ENCODE measurements around the gene TCEA2. TPM values are rescaled to one million over a fixed set of nuclear protein-coding genes. Genes with fewer than 3 reads are reported as not detected.
A peak's percentile ranks its signal among the peaks of the same experiment; 100 is the strongest.

The TCEA2 gene
- total and polyA plus RNA-seq, 2 of the 13 experiments (the other 11 are each of a cell fraction or from before 2014, with no cell fraction given) = 28.1 to 33.7 TPM

GRCh38 chr20:64067733-64068307 is 4.8 kb downstream of the TCEA2 start:
- Histone ChIP-seq H3K4me2 (ENCODE audit: low read depth, low read length) (no peak overlapping the region), H3K4me1 (ENCODE audit: insufficient read depth, low read length) (peaks cover 47% of the 10 kb centered on the region), H4K20me1 (ENCODE audit: insufficient read depth, low read length) (peaks cover 4% of the 10 kb centered on the region; the same call in 1 of the 2 replicates), H3K4me3 (replicated peaks in 1 of 3; ENCODE audit: insufficient read depth in 1 of 3, low read depth in 2 of 3, low read length in 3 of 3) (no peak overlapping the region), H3K9ac (ENCODE audit: insufficient read depth, low read depth, low read length) (no peak overlapping the region), H3K27ac (ENCODE audit: extremely low read length, insufficient read depth, low read length) (no peak overlapping the region), H3K36me3 (replicated peaks in 1 of 2; ENCODE audit: control insufficient read depth in 1 of 2, insufficient read depth in 2 of 2, low read length in 2 of 2) (no peaks in the 10 kb centered on the region), H3K9me3 (ENCODE audit: low read length) (no peaks in the 10 kb centered on the region), H3K27me3 (ENCODE audit: control insufficient read depth in 1 of 2, insufficient read depth in 2 of 2, low read length in 2 of 2) (peaks cover 3 to 11% of the 10 kb centered on the region in 2 experiments; a peak in 2 of 5 replicates), H2AFZ (ENCODE audit: low read length) (no peak overlapping the region), H3K79me2 (ENCODE audit: insufficient read depth, low read length) (no peaks in the 10 kb centered on the region)
- 46% methylated on average over 7 of the region's 12 CpGs for WGBS (ENCODE audit: low lambda C conversion rate)
- FAIRE-seq = no peak
- CTCF ChIA-PET (ENCODE audit: low intra/inter-chr PET ratio, low total read pairs) = no interaction called here
- no peak for DNase-seq (ENCODE audit: low spot score)
- in situ Hi-C loops (cut with HindIII; ENCODE audit: extremely low pct_ligation_motif_present, low pct_unique_long_range_greater_than_20kb) (no loop called here), intact Hi-C loops (cut with micrococcal nuclease; ENCODE audit: unreplicated experiment) (loop anchor here (2.0 kb wide), 1 partner anchor 13 kb away; no protein-coding TSS in a partner anchor)
- BruUV-seq (replicated peaks) = no TSS peak
- POLR2A ChIA-PET = no interaction called here
- no peak for ATAC-seq
- TF ChIP-seq ZNF441 (CRISPR knock-in tag; IDR thresholded peaks at IDR 0.05; ENCODE audit: borderline replicate concordance) (no peak), RBFOX2 (IDR thresholded peaks at IDR 0.05; ENCODE audit: low read depth, low read length) (no peak), ELK4 (CRISPR knock-in tag; IDR thresholded peaks at IDR 0.05; ENCODE audit: borderline replicate concordance) (no peak), ZNF281 (CRISPR knock-in tag; IDR thresholded peaks at IDR 0.05; ENCODE audit: borderline replicate concordance) (peak; percentile 66), HOXA5 (CRISPR knock-in tag; IDR thresholded peaks at IDR 0.05) (no peak), FOXK2 (IDR thresholded peaks at IDR 0.05) (no peak), NONO (IDR thresholded peaks at IDR 0.05) (no peak), NONO (CRISPR knock-in tag; conservative IDR thresholded peaks at IDR 0.05) (0 out of 2 replicates have a peak, but pooled peaks have one; percentile 54), GPBP1L1 (CRISPR knock-in tag; IDR thresholded peaks at IDR 0.05) (no peak), ZBTB1 (CRISPR knock-in tag; IDR thresholded peaks at IDR 0.05; ENCODE audit: borderline replicate concordance) (no peak), ZEB1 (IDR thresholded peaks at IDR 0.05; ENCODE audit: insufficient replicate concordance, low read depth) (no peak), WIZ (CRISPR knock-in tag; IDR thresholded peaks at IDR 0.05) (no peak), KDM4B (CRISPR knock-in tag; IDR thresholded peaks at IDR 0.05) (no peak), NFKB2 (CRISPR knock-in tag; IDR thresholded peaks at IDR 0.05; ENCODE audit: borderline replicate concordance) (no peak), ZNF639 (CRISPR knock-in tag; conservative IDR thresholded peaks at IDR 0.05) (no peak)
